K562 (cell line): ENCODE data around the gene MCAM. TPM values are rescaled to one million over a fixed set of nuclear protein-coding genes. Genes with fewer than 3 reads are reported as not detected.

Experiments used
- AFF4 ChIP-seq: sonication (generic); formaldehyde crosslinking; IDR thresholded peaks from 2 replicates; pipeline ENCODE4 v1.8.0; 2023; ENCODE audit warnings: mild to moderate bottlenecking, missing genetic modification reagents
- CBFA2T2 ChIP-seq: fragments of 450-650 bp; conservative IDR thresholded peaks from 2 replicates; pipeline ENCODE4 v1.6.1; 2017; ENCODE audit warnings: mild to moderate bottlenecking
- CTBP1 ChIP-seq: fragments of 450-650 bp; IDR thresholded peaks from 2 replicates; pipeline ENCODE4 v1.6.1; 2016; ENCODE audit warnings: borderline replicate concordance
- ELF2 ChIP-seq: fragments of 250-450 bp; sonication (Bioruptor Pico); IDR thresholded peaks from 2 replicates; pipeline ENCODE4 v1.5.0; 2021; ENCODE audit warnings: mild to moderate bottlenecking
- HMGXB4 ChIP-seq: sonication (generic); formaldehyde crosslinking; IDR thresholded peaks from 2 replicates; pipeline ENCODE4 v1.8.1; 2023; ENCODE audit warnings: mild to moderate bottlenecking, missing genetic modification reagents
- PBX2 ChIP-seq, 2 experiments: IDR thresholded peaks in 1 of 2; conservative IDR thresholded peaks in 1 of 2; 2 replicates each; pipeline ENCODE4 v1.6.1; 2016; ENCODE audit warnings: low read depth in 2 of 2, mild to moderate bottlenecking in 1 of 2, missing compliant biosample characterization in 1 of 2, missing genetic modification characterization in 1 of 2, moderate library complexity in 1 of 2
- RBM22 ChIP-seq: fragments of 200-400 bp; formaldehyde crosslinking; IDR thresholded peaks from 2 replicates; pipeline ENCODE4 v1.6.1; 2018; ENCODE audit warnings: low read length, low read depth; ENCODE audit not compliant: poor library complexity, severe bottlenecking
- RHOXF2B ChIP-seq: fragments of 250-450 bp; sonication (Bioruptor Pico); conservative IDR thresholded peaks from 2 replicates; pipeline ENCODE4 v1.5.1; 2021
- SPI1 ChIP-seq: IDR thresholded peaks from 2 replicates; pipeline ENCODE4 v1.6.1; 2011; ENCODE audit warnings: low read depth, low read length, control low read depth, borderline replicate concordance
- ZKSCAN8 ChIP-seq: fragments of 200-800 bp; sonication (Bioruptor generic); IDR thresholded peaks from 2 replicates; pipeline ENCODE4 v1.6.1; 2016; ENCODE audit warnings: missing genetic modification characterization, missing compliant biosample characterization
- ZNF197 ChIP-seq: fragments of 200-800 bp; sonication (Bioruptor generic); IDR thresholded peaks from 2 replicates; pipeline ENCODE4 v1.6.1; 2016; ENCODE audit warnings: low read depth, missing genetic modification characterization, missing compliant biosample characterization
- ZNF76 ChIP-seq: fragments of 250-450 bp; sonication (Bioruptor Pico); IDR thresholded peaks from 2 replicates; pipeline ENCODE4 v1.4.0; 2020; ENCODE audit warnings: mild to moderate bottlenecking, moderate library complexity, borderline replicate concordance
- ZNF785 ChIP-seq: fragments of 250-450 bp; sonication (Bioruptor Pico); IDR thresholded peaks from 2 replicates; pipeline ENCODE4 v1.4.0; 2020; ENCODE audit warnings: mild to moderate bottlenecking
- ZNF79 ChIP-seq: fragments of 250-450 bp; sonication (Bioruptor Pico); IDR thresholded peaks from 2 replicates; pipeline ENCODE4 v1.4.0; 2020; ENCODE audit warnings: low read depth, mild to moderate bottlenecking, moderate library complexity
- polyA plus RNA-seq, 8 experiments: library from polyadenylated mRNA; depleted of rRNA in 4 of 8; stranded (reverse) in 5 of 8; unstranded in 3 of 8; fragments of >200 nt; fragmentation: Nextera tagmentation in 2 of 8; fragmentation: Illumina TruSeq in 1 of 8; extraction: Ambion mirVana in 2 of 8; extraction: Trizol in 1 of 8; gene quantifications; 2 replicates each; pipeline versions ENCODE4 v1.2.1 to v1.2.3, GENCODE V29; 2011 to 2014; ENCODE audit warnings: inconsistent platforms in 1 of 8, missing spikeins in 1 of 8
- total RNA-seq, 7 experiments: library from RNA; depleted of rRNA in 6 of 7; stranded (reverse); fragments of >200 nt in 6 of 7; fragmentation: Illumina TruSeq in 2 of 7; extraction: Trizol in 2 of 7; gene quantifications; 2 replicates each; pipeline versions ENCODE4 v1.2.1 to v1.2.3, GENCODE V29; 2011 to 2021; ENCODE audit warnings: low replicate concordance in 1 of 7
- TF ChIP-seq, protein P1 (sequence below): fragments of 250-450 bp; sonication (Bioruptor Pico); IDR thresholded peaks from 2 replicates; pipeline ENCODE4 v1.8.0; 2021; ENCODE audit warnings: moderate library complexity, mild to moderate bottlenecking, inconsistent platforms
- TF ChIP-seq, protein P2 (sequence below): fragments of 200-400 bp; formaldehyde crosslinking; IDR thresholded peaks from 2 replicates; pipeline ENCODE4 v1.6.1; 2017; ENCODE audit warnings: mild to moderate bottlenecking, low read depth, low read length, moderate library complexity

MCAM gene
- total and polyA plus RNA-seq, 9 of the 15 experiments (the other 6 are each of a cell fraction or from before 2014, with no cell fraction given), result 14.7 to 118 (median 53.6) TPM

DNA sequence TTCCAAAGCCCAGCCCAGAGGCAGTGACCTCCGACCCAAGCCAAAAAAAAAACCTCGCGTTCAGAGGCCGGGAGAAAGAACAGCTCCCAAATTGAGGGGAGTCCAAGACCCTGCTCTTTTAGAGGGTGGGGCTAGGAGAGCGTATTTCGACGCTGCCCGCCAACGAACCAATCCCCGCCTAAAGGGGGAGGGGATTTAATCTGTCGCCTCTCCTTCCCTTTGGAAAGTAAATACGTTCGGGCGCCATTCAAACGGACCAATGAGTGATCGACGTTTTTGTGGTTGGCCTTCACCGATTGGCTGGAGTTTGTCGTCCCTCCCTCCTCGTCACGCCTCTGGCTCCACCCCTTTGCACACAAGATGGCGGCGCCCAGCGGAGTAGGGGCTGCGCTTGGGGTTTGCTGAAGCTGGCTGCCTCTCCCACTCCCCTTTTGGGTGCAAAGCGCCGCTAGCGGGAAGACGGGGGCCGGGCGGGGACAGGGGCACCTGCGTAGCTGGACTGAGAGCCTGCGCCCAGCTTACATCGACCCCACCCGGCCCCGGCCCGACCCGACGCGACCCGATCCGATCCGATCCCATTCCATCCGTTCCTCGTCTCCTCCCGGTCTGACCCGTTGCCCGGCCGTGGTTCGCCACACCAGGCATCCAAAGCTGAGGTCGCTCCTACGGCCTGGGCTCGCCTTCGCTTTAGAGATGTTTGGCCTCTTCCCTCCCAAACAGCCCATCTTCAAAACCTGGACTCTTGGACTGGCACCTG is 17.4 kb upstream of the MCAM start, which contains the start of gene RNF26 (continued):
- TF ChIP-seq AFF4, result no peak
- no peak for TF ChIP-seq ZNF197 (CRISPR knock-in tag)
- TF ChIP-seq ELF2 (CRISPR knock-in tag), result no peak
- no peak for TF ChIP-seq ZNF76 (CRISPR knock-in tag)
- no peak for TF ChIP-seq ZKSCAN8 (CRISPR knock-in tag)
- no peak for TF ChIP-seq ZNF785 (CRISPR knock-in tag)
- TF ChIP-seq, protein P1, sequence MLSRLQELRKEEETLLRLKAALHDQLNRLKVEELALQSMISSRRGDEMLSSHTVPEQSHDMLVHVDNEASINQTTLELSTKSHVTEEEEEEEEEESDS (CRISPR knock-in tag), result no peak
- TF ChIP-seq RBM22, result no peak
- 0 out of 2 replicates have a peak, but pooled peaks have one; percentile 62 for TF ChIP-seq HMGXB4
- TF ChIP-seq CBFA2T2, result no peak
- TF ChIP-seq PBX2 (CRISPR knock-in tag; IDR thresholded peaks at IDR 0.05; ENCODE audit: low read depth), result no peak
- no peak for TF ChIP-seq PBX2 (tag; conservative IDR thresholded peaks at IDR 0.05; ENCODE audit: low read depth)
- TF ChIP-seq RHOXF2B (CRISPR knock-in tag), result no peak
- TF ChIP-seq SPI1, result no peak
- no peak for TF ChIP-seq CTBP1
- TF ChIP-seq ZNF79, result no peak
- TF ChIP-seq, protein P2, sequence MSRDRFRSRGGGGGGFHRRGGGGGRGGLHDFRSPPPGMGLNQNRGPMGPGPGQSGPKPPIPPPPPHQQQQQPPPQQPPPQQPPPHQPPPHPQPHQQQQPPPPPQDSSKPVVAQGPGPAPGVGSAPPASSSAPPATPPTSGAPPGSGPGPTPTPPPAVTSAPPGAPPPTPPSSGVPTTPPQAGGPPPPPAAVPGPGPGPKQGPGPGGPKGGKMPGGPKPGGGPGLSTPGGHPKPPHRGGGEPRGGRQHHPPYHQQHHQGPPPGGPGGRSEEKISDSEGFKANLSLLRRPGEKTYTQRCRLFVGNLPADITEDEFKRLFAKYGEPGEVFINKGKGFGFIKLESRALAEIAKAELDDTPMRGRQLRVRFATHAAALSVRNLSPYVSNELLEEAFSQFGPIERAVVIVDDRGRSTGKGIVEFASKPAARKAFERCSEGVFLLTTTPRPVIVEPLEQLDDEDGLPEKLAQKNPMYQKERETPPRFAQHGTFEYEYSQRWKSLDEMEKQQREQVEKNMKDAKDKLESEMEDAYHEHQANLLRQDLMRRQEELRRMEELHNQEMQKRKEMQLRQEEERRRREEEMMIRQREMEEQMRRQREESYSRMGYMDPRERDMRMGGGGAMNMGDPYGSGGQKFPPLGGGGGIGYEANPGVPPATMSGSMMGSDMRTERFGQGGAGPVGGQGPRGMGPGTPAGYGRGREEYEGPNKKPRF, result no peak
